Thyroid gland (tissue), 4 donors: Measurements from ENCODE around the gene ETS1. TPM values are rescaled to one million over a fixed set of nuclear protein-coding genes. Genes with fewer than 3 reads are reported as not detected.

Experiments used
- DNase-seq, 2 donors: peaks; one replicate each; pipeline ENCODE4 v3.0.0-alpha.2; 2019
- H3K27ac ChIP-seq, 3 donors: fragments of 200-600 bp; sonication (generic); 1 replicate in 2 of 3; 2 replicates in 1 of 3; pipeline ENCODE4 v1.5.1; 2016 to 2019; ENCODE audit warnings: mild to moderate bottlenecking in 1 of 3, moderate library complexity in 1 of 3
- H3K27me3 ChIP-seq: fragments of 200-600 bp; sonication (generic); one replicate; pipeline ENCODE4 v1.5.1; 2019
- H3K36me3 ChIP-seq, 2 donors: fragments of 200-600 bp; sonication (generic); one replicate each; pipeline ENCODE4 v1.5.1; 2016 to 2019
- H3K4me1 ChIP-seq, 2 donors: fragments of 200-600 bp; sonication (generic); one replicate each; pipeline ENCODE4 v1.5.1; 2017 to 2019
- H3K4me3 ChIP-seq, 3 donors: fragments of 200-600 bp; sonication (generic); replicated peaks in 1 of 3; 1 replicate in 2 of 3; 2 replicates in 1 of 3; pipeline ENCODE4 v1.5.1; 2016; ENCODE audit warnings: mild to moderate bottlenecking in 1 of 3
- H3K9me3 ChIP-seq: fragments of 200-600 bp; sonication (generic); one replicate; pipeline ENCODE4 v1.5.1; 2017
- POLR2A ChIP-seq, 2 donors: fragments of 450-650 bp; IDR thresholded peaks; one replicate each; pipeline ENCODE4 v1.6.1; 2017; ENCODE audit warnings: antibody characterized with exemption in 2 of 2, mild to moderate bottlenecking in 2 of 2, moderate library complexity in 1 of 2
- WGBS, 2 donors: methylation state at CpG; one replicate each; pipeline ENCODE4 v1.1.5; 2017; 5-methylcytosine and 5-hydroxymethylcytosine counted together
- intact Hi-C: fragments of 100-400 bp; cut with DNase I; formaldehyde crosslinking; loops from one replicate; pipeline ENCODE4 v1.15.1; 2023
- total RNA-seq, 4 donors: library from RNA; depleted of rRNA; stranded (reverse); fragments of >200 nt; gene quantifications; one replicate each; pipeline ENCODE4 v1.2.3, GENCODE V29; 2016
- TF ChIP-seq, protein P1 (sequence below), 6 experiments: fragments of 200-600 bp in 3 of 6; fragments of 450-650 bp in 3 of 6; sonication (generic) in 3 of 6; IDR thresholded peaks; one replicate each; pipeline ENCODE4 v1.5.1; 2016 to 2019; ENCODE audit warnings: antibody characterized with exemption in 6 of 6, mild to moderate bottlenecking in 2 of 6, inconsistent platforms in 1 of 6, moderate library complexity in 1 of 6

The ETS1 gene
- total RNA-seq, 4 donors from 2014 or later: 38.4 to 79.4 (median 58.4) TPM

DNA sequence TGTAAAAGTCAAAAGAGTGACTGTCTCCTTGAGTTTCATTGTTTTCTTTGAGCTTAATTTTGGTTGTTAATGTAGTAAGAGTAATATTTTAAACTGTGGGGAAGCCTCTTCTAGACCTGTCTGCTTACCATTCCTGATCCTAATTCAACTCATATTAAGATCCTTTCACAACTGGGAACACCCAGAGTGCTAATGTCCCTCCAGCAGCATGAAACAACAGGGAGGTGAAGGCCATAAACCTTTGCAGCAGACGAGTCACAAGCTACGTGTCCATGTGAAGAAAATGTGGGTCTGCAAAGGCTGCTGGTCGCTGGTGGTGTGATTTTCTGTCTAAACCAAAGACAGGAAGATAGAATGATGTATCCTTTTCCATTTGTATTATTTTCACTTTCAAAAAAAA is 152.5 kb downstream of the ETS1 start:
- intact Hi-C loops: no loop called here
- 89 to 92% methylated on average over 3 of the region's 3 CpGs for WGBS, 2 donors
- H3K9me3 ChIP-seq: no peaks in the 10 kb centered on the region
- H3K27ac ChIP-seq: no peak overlapping the region
- no peak for DNase-seq
- peaks cover 12 to 14% of the 10 kb centered on the region in 2 donors for H3K4me1 ChIP-seq
- H3K36me3 ChIP-seq: no peaks in the 10 kb centered on the region
- TF ChIP-seq POLR2A (IDR thresholded peaks at IDR 0.05): no peak
- TF ChIP-seq, protein P1, sequence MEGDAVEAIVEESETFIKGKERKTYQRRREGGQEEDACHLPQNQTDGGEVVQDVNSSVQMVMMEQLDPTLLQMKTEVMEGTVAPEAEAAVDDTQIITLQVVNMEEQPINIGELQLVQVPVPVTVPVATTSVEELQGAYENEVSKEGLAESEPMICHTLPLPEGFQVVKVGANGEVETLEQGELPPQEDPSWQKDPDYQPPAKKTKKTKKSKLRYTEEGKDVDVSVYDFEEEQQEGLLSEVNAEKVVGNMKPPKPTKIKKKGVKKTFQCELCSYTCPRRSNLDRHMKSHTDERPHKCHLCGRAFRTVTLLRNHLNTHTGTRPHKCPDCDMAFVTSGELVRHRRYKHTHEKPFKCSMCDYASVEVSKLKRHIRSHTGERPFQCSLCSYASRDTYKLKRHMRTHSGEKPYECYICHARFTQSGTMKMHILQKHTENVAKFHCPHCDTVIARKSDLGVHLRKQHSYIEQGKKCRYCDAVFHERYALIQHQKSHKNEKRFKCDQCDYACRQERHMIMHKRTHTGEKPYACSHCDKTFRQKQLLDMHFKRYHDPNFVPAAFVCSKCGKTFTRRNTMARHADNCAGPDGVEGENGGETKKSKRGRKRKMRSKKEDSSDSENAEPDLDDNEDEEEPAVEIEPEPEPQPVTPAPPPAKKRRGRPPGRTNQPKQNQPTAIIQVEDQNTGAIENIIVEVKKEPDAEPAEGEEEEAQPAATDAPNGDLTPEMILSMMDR (IDR thresholded peaks at IDR 0.05): no peak
- H3K4me3 ChIP-seq: no peak overlapping the region
- H3K27me3 ChIP-seq: no peaks in the 10 kb centered on the region

- intact Hi-C loops: no loop called here
- WGBS, 2 donors: 92 to 94% methylated on average over 4 of the region's 4 CpGs
- Histone ChIP-seq H3K4me3 (no peak overlapping the region), H3K9me3 (no peaks in the 10 kb centered on the region), H3K4me1 (peaks cover 12 to 14% of the 10 kb centered on the region in 2 donors), H3K27me3 (no peaks in the 10 kb centered on the region), H3K36me3 (no peaks in the 10 kb centered on the region), H3K27ac (no peak overlapping the region)
- TF ChIP-seq, protein P1 (IDR thresholded peaks at IDR 0.05): no peak
- TF ChIP-seq POLR2A (IDR thresholded peaks at IDR 0.05): no peak
- no peak for DNase-seq
These were observed 152.9 kb downstream of the ETS1 start for GRCh38 chr11:128434411-128434810.

- Histone ChIP-seq H3K4me1 (peaks cover 7% of the 10 kb centered on the region in 2 donors), H3K4me3 (no peak overlapping the region), H3K27me3 (no peaks in the 10 kb centered on the region), H3K27ac (no peak overlapping the region), H3K36me3 (no peaks in the 10 kb centered on the region), H3K9me3 (no peaks in the 10 kb centered on the region)
- TF ChIP-seq POLR2A (IDR thresholded peaks at IDR 0.05): no peak
- TF ChIP-seq, protein P1 (IDR thresholded peaks at IDR 0.05): no peak
- no peak for DNase-seq
- intact Hi-C loops: no loop called here
These were observed 154.4 kb downstream of the ETS1 start for GRCh38 chr11:128432926-128433325.

DNA sequence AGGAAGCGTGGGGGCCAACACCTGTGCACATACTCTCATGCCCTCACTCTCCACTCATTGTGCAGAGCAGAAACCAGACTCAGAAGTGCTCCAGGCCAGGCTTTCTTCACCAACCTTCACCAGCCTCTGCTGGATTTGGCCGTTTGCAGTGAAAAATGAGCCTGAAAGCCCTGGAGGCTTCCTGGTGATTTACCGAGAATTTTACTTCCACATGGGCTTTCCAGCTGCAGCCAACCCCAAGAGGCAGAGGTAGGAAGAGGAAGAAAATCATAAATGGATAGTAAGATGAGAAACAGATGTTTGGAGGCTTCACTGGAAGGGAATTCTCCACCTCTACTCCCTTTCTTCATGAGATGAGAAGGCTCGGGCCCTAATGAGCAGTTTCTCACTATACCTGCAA is 155.4 kb downstream of the ETS1 start:
- intact Hi-C loops: no loop called here
- 88 to 89% methylated on average over 4 of the region's 4 CpGs for WGBS, 2 donors
- DNase-seq: no peak
- no peak overlapping the region for H3K4me3 ChIP-seq
- no peak overlapping the region for H3K27ac ChIP-seq
- H3K4me1 ChIP-seq: no peaks in the 10 kb centered on the region
- no peaks in the 10 kb centered on the region for H3K27me3 ChIP-seq
- H3K9me3 ChIP-seq: no peaks in the 10 kb centered on the region
- TF ChIP-seq POLR2A (IDR thresholded peaks at IDR 0.05): no peak
- TF ChIP-seq, protein P1 (IDR thresholded peaks at IDR 0.05): no peak
- H3K36me3 ChIP-seq: no peaks in the 10 kb centered on the region

- 70 to 71% methylated on average over 3 of the region's 3 CpGs for WGBS, 2 donors
- Histone ChIP-seq H3K36me3 (no peaks in the 10 kb centered on the region), H3K9me3 (no peaks in the 10 kb centered on the region), H3K27ac (no peak overlapping the region), H3K27me3 (no peaks in the 10 kb centered on the region), H3K4me3 (no peak overlapping the region), H3K4me1 (peaks cover 0 to 11% of the 10 kb centered on the region in 2 donors)
- DNase-seq: no peak
- intact Hi-C loops: no loop called here
- no peak for TF ChIP-seq POLR2A (IDR thresholded peaks at IDR 0.05)
- TF ChIP-seq, protein P1 (IDR thresholded peaks at IDR 0.05): no peak
These were observed 158.4 kb downstream of the ETS1 start for GRCh38 chr11:128428935-128429334.
